ENCODE measurements around the gene EHBP1.
"Not testable (repeated sequence)": the region's sequence is repeated elsewhere in the genome, so short reads cannot be mapped to it uniquely, and the experiment has no call there.

The EHBP1 gene

DNA sequence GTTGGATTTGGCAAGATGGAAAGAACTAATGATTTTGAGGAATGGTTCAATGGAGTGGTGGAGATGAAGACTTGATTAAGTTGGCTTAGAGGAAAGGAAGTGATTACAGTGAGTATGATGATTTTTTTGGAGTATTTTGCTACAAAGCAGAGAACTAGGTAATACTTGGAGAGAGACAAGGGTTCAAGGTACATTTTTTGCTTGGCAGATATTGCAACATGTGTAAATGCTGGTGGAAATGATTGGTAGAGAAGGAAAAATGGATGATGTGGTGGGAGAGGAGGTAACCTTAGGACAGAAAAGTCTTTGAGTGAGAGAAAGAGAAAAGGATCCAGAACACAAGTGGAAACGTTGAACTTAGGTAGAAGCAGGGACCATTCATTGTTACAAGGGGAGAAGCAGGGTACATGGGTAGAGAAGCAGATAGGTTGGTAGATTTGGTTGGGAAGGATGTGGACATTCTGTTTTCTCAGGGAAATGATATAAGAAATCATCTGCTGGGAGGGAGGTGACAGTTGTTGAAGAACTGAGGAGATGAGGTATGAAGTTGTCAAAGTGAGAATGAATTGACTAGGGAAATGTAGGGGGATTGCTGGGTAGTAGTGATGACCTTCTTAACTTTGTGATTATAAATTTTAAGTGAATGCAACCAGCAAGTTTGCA, 6.5 kb downstream of the EHBP1 start:
- Histone ChIP-seq H3K79me2 (ENCODE audit: insufficient read depth, low read length) (no peaks in the 10 kb centered on the region), H3K9ac (ENCODE audit: low read length) (no peak overlapping the region), H4K20me1 (ENCODE audit: insufficient read depth, low read length) (no peaks in the 10 kb centered on the region), H3K4me3 (ENCODE audit: low read depth, low read length, poor library complexity, severe bottlenecking) (no peak overlapping the region), H3K27ac (ENCODE audit: low read depth, low read length, poor library complexity, severe bottlenecking) (no peak overlapping the region), H3K27me3 (ENCODE audit: insufficient read depth, low read length) (no peaks in the 10 kb centered on the region), H3K4me2 (ENCODE audit: low read length) (no peak overlapping the region), H3K36me3 (ENCODE audit: insufficient read depth, low read length) (peaks cover 62% of the 10 kb centered on the region), H3F3A (ENCODE audit: insufficient read depth, low read length) (no peaks in the 10 kb centered on the region), H3K9me3 (ENCODE audit: low read length) (peaks cover 5% of the 10 kb centered on the region), H3K9me2 (ENCODE audit: low read depth, low read length) (no peaks in the 10 kb centered on the region), H2AFZ (ENCODE audit: low read length) (no peak overlapping the region), H3K4me1 (ENCODE audit: insufficient read depth, low read length, severe bottlenecking) (peaks cover 9% of the 10 kb centered on the region)
- TF ChIP-seq, protein P1, sequence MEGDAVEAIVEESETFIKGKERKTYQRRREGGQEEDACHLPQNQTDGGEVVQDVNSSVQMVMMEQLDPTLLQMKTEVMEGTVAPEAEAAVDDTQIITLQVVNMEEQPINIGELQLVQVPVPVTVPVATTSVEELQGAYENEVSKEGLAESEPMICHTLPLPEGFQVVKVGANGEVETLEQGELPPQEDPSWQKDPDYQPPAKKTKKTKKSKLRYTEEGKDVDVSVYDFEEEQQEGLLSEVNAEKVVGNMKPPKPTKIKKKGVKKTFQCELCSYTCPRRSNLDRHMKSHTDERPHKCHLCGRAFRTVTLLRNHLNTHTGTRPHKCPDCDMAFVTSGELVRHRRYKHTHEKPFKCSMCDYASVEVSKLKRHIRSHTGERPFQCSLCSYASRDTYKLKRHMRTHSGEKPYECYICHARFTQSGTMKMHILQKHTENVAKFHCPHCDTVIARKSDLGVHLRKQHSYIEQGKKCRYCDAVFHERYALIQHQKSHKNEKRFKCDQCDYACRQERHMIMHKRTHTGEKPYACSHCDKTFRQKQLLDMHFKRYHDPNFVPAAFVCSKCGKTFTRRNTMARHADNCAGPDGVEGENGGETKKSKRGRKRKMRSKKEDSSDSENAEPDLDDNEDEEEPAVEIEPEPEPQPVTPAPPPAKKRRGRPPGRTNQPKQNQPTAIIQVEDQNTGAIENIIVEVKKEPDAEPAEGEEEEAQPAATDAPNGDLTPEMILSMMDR (IDR thresholded peaks at IDR 0.05; ENCODE audit: low read length), result no peak
- TF ChIP-seq EZH2 (IDR thresholded peaks at IDR 0.05; ENCODE audit: borderline replicate concordance, low read length), result no peak

DNA sequence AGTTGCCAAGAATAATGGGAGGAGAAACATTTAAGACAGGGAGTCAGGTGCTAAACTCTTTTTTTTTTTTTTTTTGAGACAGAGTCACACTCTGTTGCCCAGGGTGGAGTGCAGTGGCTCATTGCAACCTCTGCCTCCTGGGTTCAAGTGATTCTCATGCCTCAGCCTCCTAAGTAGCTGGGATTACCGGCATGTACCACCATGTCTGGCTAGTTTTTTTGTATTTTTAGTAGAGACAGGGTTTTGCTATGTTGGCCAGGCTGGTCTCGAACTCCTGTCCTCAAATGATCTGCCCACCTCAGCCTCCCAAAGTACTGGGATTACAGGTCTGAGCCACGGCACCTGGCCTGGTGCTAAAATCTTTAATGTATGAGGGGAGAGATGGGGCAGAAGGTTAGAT, 7.7 kb downstream of the EHBP1 start:
- not testable (repeated sequence) for H3K4me3 ChIP-seq (ENCODE audit: low read depth, low read length, poor library complexity, severe bottlenecking); H3K4me1 ChIP-seq (ENCODE audit: insufficient read depth, low read length, severe bottlenecking); H3K9me3 ChIP-seq (ENCODE audit: low read length); H2AFZ ChIP-seq (ENCODE audit: low read length); H3F3A ChIP-seq (ENCODE audit: insufficient read depth, low read length); H3K9me2 ChIP-seq (ENCODE audit: low read depth, low read length); H3K27ac ChIP-seq (ENCODE audit: low read depth, low read length, poor library complexity, severe bottlenecking); H4K20me1 ChIP-seq (ENCODE audit: insufficient read depth, low read length); H3K79me2 ChIP-seq (ENCODE audit: insufficient read depth, low read length); H3K9ac ChIP-seq (ENCODE audit: low read length); H3K4me2 ChIP-seq (ENCODE audit: low read length); H3K27me3 ChIP-seq (ENCODE audit: insufficient read depth, low read length)
- peaks cover 52% of the 10 kb centered on the region for H3K36me3 ChIP-seq (ENCODE audit: insufficient read depth, low read length)

DNA sequence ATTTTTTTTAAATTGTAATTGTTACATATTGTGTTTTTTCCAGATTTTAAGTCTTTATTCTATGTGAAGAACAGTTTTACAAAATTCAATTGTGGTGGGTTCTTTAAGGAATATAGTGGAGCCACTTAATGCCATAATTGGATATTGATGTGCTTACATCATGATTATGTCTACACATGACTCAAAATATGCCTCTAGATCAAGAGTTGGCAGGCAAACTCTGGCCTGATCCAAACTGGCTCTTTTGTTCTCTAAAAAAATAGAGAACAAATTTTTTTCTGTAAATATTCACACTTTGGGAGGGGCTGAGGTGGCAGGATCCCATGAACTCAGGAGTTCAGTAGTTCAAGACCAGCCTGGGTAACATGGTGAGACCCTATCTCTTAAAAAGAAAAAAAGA, 8.3 kb downstream of the EHBP1 start:
- TF ChIP-seq, protein P1 (IDR thresholded peaks at IDR 0.05; ENCODE audit: low read length), result no peak
- Histone ChIP-seq H3K4me1 (ENCODE audit: insufficient read depth, low read length, severe bottlenecking) (no peaks in the 10 kb centered on the region), H3K36me3 (ENCODE audit: insufficient read depth, low read length) (peaks cover 45% of the 10 kb centered on the region), H3K4me2 (ENCODE audit: low read length) (no peak overlapping the region), H3K4me3 (ENCODE audit: low read depth, low read length, poor library complexity, severe bottlenecking) (no peak overlapping the region), H3F3A (ENCODE audit: insufficient read depth, low read length) (no peaks in the 10 kb centered on the region), H2AFZ (ENCODE audit: low read length) (no peak overlapping the region), H3K9ac (ENCODE audit: low read length) (no peak overlapping the region), H4K20me1 (ENCODE audit: insufficient read depth, low read length) (no peaks in the 10 kb centered on the region), H3K9me2 (ENCODE audit: low read depth, low read length) (no peaks in the 10 kb centered on the region), H3K79me2 (ENCODE audit: insufficient read depth, low read length) (no peaks in the 10 kb centered on the region), H3K9me3 (ENCODE audit: low read length) (peaks cover 5% of the 10 kb centered on the region; the same call in 1 of the 2 replicates), H3K27me3 (ENCODE audit: insufficient read depth, low read length) (no peaks in the 10 kb centered on the region), H3K27ac (ENCODE audit: low read depth, low read length, poor library complexity, severe bottlenecking) (no peak overlapping the region)

DNA sequence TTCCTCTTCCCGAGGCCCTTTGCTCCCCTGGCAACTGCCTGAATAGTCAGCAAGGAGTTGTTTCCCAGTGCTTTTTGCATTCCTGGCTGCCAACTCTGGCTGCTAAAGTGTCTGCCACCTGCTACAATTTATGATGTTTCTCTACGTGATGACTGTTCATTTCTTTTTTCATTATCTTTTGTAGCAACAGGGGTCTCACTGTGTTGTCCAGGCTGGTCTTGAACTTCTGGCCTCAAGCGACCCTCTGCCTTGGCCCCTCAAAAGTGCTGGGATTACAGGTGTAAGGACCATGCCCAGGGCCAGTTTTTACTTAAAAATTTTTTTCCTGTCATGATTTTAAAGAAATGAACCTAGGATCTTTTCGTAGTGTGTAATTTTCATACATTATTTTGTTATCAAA, 11.3 kb downstream of the EHBP1 start:
- H3K4me3 ChIP-seq (ENCODE audit: low read depth, low read length, poor library complexity, severe bottlenecking), result no peak overlapping the region
- no peak for TF ChIP-seq EZH2 (IDR thresholded peaks at IDR 0.05; ENCODE audit: borderline replicate concordance, low read length)
- TF ChIP-seq, protein P1 (IDR thresholded peaks at IDR 0.05; ENCODE audit: low read length), result no peak
- H3K4me1 ChIP-seq (ENCODE audit: insufficient read depth, low read length, severe bottlenecking), result no peaks in the 10 kb centered on the region
- no peak overlapping the region for H3K9ac ChIP-seq (ENCODE audit: low read length)
- no peaks in the 10 kb centered on the region for H3F3A ChIP-seq (ENCODE audit: insufficient read depth, low read length)
- H3K27ac ChIP-seq (ENCODE audit: low read depth, low read length, poor library complexity, severe bottlenecking), result no peak overlapping the region
- H2AFZ ChIP-seq (ENCODE audit: low read length), result no peak overlapping the region
- no peak overlapping the region for H3K4me2 ChIP-seq (ENCODE audit: low read length)
- no peaks in the 10 kb centered on the region for H3K9me2 ChIP-seq (ENCODE audit: low read depth, low read length)
- H3K79me2 ChIP-seq (ENCODE audit: insufficient read depth, low read length), result no peaks in the 10 kb centered on the region
- H3K27me3 ChIP-seq (ENCODE audit: insufficient read depth, low read length), result no peaks in the 10 kb centered on the region
- peaks cover 26% of the 10 kb centered on the region for H3K36me3 ChIP-seq (ENCODE audit: insufficient read depth, low read length)
- no peaks in the 10 kb centered on the region; the same call in 1 of the 2 replicates for H3K9me3 ChIP-seq (ENCODE audit: low read length)
- H4K20me1 ChIP-seq (ENCODE audit: insufficient read depth, low read length), result no peaks in the 10 kb centered on the region
